Frontal cortex (tissue), 4 donors: ENCODE data around the gene AFAP1L2. TPM values are rescaled to one million over a fixed set of nuclear protein-coding genes. Genes with fewer than 3 reads are reported as not detected.

ENCODE experiments used
- DNase-seq, 2 donors: peaks; one replicate each; pipeline ENCODE4 v3.0.0; 2012; ENCODE audit warnings: low spot score in 2 of 2
- FAIRE-seq: peaks from 2 replicates; lab custom pipeline; 2012; peaks lifted over from hg19 to GRCh38; lab: Jason Lieb, UNC
- total RNA-seq: library from RNA; depleted of rRNA; stranded (reverse); fragments of >200 nt; gene quantifications from one replicate; pipeline ENCODE4 v1.2.3, GENCODE V29; 2014
- donor health status: control.
- donor health status: control.
- donor health status: control.

The AFAP1L2 gene, protein sequence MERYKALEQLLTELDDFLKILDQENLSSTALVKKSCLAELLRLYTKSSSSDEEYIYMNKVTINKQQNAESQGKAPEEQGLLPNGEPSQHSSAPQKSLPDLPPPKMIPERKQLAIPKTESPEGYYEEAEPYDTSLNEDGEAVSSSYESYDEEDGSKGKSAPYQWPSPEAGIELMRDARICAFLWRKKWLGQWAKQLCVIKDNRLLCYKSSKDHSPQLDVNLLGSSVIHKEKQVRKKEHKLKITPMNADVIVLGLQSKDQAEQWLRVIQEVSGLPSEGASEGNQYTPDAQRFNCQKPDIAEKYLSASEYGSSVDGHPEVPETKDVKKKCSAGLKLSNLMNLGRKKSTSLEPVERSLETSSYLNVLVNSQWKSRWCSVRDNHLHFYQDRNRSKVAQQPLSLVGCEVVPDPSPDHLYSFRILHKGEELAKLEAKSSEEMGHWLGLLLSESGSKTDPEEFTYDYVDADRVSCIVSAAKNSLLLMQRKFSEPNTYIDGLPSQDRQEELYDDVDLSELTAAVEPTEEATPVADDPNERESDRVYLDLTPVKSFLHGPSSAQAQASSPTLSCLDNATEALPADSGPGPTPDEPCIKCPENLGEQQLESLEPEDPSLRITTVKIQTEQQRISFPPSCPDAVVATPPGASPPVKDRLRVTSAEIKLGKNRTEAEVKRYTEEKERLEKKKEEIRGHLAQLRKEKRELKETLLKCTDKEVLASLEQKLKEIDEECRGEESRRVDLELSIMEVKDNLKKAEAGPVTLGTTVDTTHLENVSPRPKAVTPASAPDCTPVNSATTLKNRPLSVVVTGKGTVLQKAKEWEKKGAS
- total RNA-seq: 6.1 TPM

DNA sequence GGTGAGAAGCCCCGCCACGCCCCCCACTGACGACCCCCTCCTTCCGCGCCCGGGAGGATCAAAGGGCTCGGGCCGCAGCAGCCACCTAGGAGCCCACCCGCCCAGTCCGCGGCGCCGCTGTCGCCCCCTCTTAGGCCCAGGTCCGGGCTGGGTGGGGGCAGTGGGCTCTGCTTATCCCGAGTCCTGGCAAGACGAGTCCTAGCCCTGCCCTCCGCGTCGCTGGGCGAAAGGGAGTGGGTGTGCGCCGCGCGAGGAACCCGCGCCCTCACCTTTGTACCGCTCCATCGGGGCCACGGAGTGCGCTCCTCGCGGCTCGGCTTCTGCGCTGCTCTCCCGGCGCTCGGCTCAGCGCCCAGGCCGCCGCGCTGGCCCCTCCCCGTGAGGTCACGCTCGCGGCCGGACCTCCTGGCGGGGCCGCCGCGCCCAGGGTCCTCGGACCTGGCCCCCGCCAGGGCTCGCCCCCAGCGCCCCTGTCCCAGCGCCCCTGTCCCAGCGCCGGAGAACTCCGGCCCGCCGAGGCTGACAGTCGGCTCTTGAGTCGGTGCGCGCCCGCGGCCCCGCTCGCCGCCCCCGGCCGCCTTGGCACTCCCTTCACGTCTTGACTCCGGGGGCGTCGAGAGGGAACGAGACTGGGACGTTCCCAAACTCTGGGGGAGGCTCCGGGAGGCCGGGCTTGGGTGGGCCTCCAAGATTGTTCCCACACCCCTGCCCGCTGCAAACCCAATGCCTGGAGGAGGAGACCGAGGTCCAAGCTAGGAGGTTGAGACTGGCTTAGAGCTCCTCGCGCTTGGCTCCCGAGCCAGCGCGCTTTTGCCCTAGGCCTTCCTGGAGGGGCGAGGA, at the start of gene AFAP1L2:
AFAP1L2 (minus strand) TSS at position 332 of the 840 bp plus-strand sequence; CDS start at position 285, 47 bp downstream.
- no peak for FAIRE-seq
- DNase-seq: peak in 1 of 2 donors; percentile 60

DNA sequence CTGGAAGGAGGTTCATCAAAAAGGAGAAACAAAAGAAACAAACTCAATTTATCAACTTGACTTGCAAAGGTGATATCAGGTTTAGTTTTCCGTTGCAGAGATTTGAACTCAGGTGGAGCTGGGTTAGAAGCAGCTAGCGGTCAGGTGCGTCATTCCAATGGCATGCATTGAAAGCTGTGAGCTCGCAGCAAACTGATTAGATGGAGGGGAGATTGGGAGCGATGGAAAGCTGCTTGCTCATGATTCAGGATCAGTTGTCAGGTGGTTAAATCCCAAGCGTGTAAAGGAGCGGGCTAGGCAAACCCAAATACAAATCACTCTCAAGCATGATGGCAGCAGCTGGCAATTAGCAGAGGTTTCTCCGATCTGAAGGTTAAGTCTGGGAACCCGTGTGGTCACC, 49.3 kb upstream of the AFAP1L2 start:
- DNase-seq (no peak), FAIRE-seq (no peak)

DNA sequence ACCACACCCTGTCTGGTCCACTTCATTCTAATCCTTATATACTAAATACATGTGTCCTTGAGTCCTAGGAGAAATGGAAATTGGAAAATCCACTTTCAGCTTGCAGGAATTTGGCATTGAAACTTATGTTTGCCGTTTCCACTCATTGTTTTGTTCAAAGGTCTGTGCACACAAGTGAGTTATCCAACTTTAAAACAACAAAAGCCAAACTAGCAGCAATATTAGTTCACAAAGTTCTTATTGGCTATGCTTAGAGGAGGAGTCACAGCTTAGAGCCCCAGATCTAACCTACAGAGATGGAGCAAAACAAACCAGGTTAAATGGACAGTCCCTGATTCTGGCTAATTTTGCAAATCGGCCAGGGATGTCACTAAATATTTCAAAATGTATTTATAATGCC, 44.6 kb upstream of the AFAP1L2 start:
- FAIRE-seq (no peak), DNase-seq (no peak)

DNA sequence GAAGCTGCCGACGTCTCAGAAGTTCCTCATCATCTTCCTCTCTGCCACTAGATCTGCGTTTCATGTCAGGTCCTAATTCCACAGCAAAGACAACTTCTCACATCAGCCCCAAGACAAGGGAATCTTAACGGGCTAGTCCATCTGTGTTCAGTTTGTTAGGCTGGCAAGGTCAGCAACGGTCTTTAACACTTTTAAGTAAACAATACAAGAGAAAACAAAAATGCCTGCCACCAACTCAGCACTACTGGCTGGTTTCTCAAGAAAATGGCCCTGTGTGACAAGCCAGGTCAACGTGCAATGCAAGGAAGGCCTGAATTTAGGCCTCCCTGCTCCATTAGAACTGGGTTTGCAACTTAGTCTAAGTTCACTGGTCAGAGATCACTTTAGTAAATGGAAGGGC, 41.0 kb upstream of the AFAP1L2 start:
- FAIRE-seq (no peak), DNase-seq (no peak)

DNA sequence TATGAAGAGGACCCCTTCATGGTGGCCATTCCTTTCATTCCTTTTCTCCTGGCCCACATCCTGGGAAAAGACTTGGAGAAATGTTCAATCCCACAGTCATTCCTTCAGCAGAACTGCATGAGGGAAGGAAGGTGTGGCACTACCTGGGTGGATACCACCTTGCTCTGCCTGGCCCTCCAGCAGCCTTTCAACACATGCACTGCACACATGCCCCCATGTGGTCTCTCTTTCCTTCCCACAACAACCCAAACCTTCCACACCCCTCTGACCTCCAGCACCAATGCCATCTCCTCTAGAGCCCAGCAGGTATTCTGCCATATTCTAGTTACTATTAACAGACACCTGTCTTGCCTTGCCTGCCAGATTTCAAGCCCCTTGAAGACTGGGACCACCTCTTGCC, 40.5 kb upstream of the AFAP1L2 start:
- DNase-seq: no peak
- FAIRE-seq: no peak

DNA sequence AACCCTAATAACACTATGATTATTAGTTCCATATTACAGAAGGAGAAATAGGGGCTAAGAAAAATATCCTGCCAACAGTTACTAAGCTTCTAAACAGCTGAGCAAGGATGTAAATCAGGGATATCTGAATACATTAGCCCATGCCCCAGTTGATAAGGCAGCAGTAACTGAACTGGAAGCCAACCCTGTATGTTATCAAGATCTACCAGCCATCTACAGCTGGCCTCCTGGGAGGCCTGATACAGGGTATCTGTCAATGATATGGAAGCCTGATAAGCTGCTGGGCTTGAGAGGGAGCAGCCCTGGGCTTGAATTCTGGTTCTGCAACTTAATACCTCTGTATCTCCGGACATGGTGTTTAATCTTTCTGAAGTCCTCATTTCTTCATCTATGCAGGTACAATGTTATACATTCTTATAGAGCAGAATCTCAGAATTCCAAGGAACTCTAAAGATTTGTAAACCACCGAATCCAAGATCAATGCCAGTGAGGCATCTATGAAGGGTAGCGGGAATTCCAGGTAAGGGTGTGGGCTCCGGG, 37.9 kb upstream of the AFAP1L2 start:
- FAIRE-seq: no peak

DNA sequence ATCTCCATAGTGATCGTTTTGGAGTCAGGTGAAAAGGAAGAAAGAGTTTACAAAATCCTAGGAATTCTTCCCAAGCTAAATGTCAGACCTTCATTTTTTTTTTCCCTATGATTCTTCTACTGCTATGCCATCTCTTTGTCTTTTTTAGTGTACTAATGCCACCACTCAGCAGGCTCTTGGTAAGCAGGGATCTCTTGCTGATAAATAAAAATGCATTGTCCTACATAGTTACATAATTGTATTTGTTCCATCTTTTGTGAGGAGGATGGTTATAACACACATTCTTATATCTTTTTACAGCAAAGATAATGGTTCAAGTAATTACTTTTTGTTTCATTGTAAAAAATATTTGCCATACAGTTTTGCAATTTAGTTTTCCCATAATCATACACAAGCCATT, 36.8 kb upstream of the AFAP1L2 start:
- FAIRE-seq: no peak
- no peak for DNase-seq

More for the DNA sequence above, 37.9 kb upstream of the AFAP1L2 start:
- no peak for DNase-seq

DNA sequence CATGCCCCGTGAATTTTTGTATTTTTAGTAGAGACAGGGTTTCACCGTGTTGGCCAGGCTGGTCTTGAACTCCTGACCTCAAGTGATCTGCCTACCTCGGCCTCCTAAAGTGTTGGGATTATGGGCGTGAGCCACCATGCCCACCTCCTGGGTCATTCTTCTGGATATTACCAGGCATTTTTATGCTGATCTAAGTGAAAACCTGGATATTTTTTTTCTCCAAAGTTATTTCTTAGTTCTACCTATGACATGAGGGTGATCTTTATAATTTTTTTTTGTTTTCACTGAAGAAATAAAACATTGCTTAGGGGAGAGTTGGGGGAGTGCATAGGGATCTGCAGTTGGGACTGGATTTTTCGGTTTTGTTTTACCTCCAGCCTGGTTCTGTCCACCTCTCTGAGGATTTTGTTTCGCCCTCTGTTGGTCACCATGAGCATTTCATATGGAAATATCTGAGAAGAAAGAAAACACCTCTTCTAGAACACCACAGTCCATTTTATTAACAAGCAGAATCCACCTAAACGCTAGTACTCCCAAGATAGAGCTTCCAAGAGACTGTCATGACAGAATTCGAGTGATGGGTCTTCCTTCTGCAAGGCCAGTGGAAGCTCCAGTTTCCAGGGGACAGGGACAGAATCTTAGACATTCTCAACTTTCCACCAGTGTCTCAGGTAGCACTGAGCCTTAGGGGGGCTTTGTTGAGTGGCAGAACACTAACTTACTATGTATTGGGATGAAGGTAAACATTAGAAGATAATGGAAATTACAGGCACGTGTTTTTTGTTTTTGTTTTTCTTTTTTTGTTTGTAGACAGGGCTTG, 33.4 kb upstream of the AFAP1L2 start:
- FAIRE-seq (no peak), DNase-seq (no peak)

DNA sequence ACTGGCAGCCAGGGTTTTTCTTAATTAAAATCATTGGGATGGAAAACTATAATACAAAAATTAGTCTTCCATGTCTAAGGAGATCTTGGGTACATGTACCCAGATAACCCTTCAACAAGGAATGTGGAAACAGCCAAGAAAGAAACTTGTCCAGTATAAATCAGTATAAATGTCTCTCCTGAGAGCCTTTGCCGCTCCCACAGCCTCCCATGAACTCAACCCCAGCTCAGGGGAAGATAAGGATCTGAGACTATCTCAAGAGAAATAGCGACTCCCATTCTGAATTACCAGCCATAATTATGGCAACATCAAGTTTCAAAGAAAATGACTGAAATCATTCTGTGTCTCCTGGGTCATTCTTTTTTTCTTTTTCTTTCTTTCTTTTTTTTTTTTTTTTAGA, 32.6 kb upstream of the AFAP1L2 start:
- DNase-seq (no peak), FAIRE-seq (no peak)

DNA sequence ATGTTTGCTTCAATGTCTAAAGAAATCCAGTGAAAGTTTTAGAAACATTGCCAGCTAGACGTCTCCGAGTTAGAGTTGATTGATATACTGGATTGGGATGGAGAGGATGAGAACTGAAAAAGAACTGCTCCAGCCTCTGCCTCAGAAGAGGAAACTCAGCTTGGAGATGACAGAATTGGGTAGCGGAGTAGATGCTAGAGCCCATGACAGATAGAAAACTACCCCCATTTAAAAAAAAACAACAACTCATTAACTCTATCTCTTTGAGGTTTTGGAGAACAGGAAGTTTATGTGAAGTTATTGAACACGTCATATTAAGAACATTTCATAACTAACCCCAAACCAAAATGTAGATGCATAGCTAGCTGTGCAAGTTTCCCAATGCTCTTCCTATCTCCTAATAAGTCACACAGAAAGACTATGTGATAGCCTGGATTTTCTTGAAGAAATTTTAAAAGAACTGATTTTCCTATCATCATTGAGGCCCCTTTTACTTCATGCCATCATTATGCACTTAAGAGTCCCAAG, 28.3 kb upstream of the AFAP1L2 start:
- DNase-seq (no peak), FAIRE-seq (no peak)

DNA sequence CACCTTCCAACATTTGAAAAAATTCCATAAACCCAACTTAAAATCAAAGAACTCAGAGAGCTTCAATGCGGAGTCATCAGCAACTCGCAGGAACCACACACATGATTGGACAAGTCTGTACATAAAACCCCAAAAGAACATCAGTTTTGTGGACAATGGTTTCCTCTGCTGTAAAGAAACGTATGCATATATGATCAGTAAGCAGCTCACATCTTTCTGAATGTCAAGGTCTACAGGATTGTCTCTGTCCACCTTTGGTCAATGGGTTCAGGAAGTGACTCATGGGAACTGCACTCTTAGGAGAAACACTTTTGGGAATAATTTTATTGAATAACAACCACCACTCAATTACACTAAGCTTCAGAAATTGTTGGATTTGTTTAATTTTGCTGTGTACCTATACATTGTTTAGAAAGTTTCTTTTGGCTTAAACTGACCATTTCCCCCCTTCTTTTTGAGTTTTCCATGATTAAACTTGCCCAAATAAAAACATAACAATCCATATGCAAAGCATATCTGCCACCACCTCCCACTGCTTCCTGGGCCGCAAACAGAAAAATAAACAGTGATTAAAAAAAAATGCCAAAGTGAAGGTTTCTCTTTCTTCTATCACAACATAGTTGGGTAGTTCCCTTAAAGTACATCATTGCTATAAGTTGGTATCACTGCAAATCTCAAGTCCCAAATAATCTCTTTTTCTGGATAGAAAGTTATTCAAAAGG, 27.3 kb upstream of the AFAP1L2 start:
- no peak for FAIRE-seq
- no peak for DNase-seq

DNA sequence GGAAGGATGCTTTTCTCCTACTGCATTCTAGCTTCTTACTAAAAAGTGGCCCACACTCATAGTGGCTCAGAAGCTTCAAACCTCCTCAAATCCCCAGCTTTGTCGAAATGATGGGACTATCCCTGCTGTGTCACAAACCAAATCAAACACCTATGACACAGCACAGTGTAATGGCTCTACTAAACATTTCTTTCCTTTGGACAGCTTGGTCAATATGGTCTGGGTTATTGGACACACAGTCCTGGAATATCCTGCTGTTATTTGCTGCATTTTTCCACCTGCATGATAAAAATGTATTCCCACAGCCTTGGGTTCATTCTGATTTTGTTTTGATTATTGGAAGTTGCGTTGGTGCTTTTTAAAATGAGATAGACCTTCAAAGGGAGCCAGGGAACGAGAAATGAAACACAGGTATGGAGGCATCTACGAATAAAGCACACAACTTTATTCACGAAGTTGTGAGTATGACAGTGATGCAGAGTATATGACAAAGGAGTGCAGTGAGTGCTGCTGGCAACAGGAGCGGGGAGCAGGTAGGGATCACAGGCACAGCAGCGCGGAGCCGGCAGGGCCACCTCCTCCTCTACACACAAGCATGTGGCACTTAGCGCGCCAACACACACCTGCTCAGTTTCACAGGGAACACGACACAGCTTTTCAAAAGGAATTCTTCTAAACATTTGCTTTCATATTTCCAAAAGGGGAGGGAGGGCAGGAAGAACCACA, 26.5 kb upstream of the AFAP1L2 start:
- no peak for DNase-seq
- no peak for FAIRE-seq

DNA sequence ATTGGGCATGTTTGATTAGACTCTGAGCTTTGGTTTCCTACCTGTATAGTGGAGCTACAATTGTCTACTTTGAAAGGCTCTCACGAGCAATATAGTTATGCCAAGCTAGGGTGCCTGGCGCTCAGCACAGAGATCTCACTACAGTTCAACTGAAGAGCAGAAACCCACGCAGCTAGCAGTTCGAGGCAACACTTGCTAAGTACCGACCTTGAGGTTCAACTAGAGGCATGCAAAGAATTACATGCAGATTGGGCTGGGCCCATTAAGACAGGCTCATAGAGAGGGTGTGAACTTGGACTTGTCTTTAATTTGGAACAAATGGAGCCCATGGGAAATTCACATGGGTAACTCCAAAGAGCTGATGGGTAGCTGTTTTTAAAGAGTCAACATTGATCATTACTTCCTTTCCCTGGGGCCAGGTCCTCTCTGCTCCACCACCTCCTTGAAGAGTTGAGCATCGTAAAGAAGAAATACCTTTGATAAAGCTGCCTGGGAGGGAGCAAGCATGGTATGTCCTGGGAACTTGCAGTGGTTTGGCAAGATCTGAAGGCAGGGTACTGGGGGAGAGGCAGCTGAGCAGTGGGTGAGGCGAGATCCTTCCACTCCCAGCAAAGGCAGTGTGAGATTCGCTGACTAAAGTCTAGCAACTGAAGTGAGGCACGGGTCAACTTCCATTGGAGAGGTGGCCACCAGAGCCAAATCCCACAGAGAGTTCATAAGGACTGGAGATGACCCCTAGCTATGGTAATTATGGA, 25.5 kb upstream of the AFAP1L2 start:
- FAIRE-seq (no peak), DNase-seq (no peak)

DNA sequence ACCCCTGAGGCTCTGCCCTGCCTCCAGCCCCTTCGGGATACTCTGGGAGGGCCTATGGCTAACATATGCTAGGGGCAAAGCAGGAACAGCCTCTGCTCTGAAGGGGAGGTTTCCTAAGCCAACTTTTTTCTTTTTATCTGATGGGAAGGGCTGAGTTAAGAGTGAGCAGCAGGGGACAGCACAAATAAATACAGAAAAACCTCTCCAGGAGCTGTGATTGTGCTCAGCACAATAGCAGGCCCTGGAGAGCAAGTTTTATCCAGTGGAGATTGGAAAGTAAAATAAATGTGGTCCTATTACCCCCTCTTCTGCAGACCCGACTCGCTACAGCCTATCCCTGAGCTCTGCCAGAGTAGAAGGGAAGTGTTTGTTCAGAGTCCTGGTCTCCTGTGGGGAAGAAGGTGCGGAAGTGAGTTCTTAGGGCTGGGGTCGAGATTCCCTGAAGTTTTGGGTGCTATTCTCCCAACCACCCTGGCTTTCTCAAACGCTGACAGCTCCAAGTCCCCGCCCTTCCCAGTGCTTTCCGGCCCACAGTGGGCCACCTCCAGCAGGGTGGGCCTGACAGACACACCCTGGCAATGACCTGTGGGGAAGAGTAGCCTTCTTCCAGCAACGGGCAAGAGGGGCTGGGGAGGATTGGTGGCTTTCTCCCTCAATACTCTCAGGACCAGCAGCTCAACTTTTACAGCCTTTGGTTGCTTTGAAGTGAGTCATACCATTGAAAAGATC, 23.0 kb upstream of the AFAP1L2 start:
- no peak for FAIRE-seq

DNA sequence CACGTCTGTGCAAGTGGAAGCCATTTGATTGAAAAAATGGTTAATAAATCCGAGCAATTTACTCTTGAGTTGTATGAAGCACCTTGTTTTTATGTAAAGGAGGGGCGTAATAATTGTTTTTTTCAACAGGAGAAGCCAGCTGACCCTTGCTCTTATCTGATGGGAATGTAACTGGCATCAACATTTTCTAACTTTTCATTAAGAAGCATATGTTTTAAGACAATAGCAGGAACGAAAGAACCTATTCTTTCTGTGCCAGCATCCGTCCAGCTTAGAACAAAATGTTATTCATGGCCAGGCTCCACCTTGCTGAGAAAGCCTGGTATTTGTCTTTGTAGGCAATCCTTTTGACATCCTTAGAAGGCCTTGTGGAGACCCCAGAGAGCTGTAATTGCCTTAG, 22.2 kb upstream of the AFAP1L2 start:
- DNase-seq (no peak), FAIRE-seq (no peak)

More for the DNA sequence above, 23.0 kb upstream of the AFAP1L2 start:
- no peak for DNase-seq

DNA sequence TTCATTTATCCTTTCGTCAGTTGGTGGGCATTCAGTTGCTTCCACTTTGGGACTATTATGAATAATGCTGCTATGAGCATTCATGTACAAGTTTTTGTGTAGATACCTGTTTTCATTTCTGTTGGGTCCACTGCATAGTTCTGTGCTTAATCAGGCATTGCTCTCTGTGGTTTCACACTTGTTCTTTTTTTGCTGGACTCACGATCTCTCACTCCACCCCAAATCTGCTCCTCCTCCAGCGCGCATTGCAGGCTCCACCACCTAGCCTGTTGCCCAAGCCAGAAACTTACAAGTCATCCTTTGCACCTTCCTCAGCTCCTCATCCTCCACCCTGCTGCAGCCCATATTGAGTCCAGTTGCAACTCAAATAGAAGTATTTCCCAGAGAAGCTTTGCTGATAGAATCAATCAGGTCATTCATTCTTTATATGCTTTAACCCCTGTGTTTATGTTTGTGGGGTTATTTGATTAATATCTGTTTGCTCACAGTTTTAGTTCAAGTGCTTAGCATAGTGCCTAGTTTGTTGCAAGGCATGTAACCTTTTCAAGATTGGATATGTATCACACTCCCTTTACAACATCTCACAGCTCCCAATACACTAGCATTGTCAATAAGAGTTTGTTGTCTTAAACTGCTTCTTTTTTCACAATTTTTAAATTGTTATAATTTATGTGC, 16.6 kb upstream of the AFAP1L2 start:
- FAIRE-seq (no peak), DNase-seq (no peak)
